HepG2 (cell line): ENCODE data around the gene SPHK1. TPM values are rescaled to one million over a fixed set of nuclear protein-coding genes. Genes with fewer than 3 reads are reported as not detected.

Experiments
- DR1 ChIP-seq: sonication (generic); formaldehyde crosslinking; IDR thresholded peaks from 2 replicates; pipeline ENCODE4 v1.8.0; 2021; ENCODE audit warnings: mild to moderate bottlenecking, missing genetic modification reagents, inconsistent platforms
- HNRNPUL1 ChIP-seq: fragments of 200-400 bp; formaldehyde crosslinking; IDR thresholded peaks from 2 replicates; pipeline ENCODE4 v1.6.1; 2017; ENCODE audit warnings: low read depth, mild to moderate bottlenecking, low read length, moderate library complexity
- KAT8 ChIP-seq: IDR thresholded peaks from 2 replicates; pipeline ENCODE4 v1.6.1; 2016; ENCODE audit warnings: missing genetic modification reagents, missing compliant biosample characterization
- MATR3 ChIP-seq: sonication (generic); formaldehyde crosslinking; IDR thresholded peaks from 2 replicates; pipeline ENCODE4 v1.4.0; 2020; ENCODE audit warnings: missing genetic modification reagents
- NFE2L2 ChIP-seq: fragments of 150-350 bp; IDR thresholded peaks from 2 replicates; pipeline ENCODE4 v1.6.1; 2014; ENCODE audit warnings: low read length
- PAX8 ChIP-seq: sonication (generic); formaldehyde crosslinking; IDR thresholded peaks from 2 replicates; pipeline ENCODE4 v1.8.0; 2022; ENCODE audit warnings: mild to moderate bottlenecking, missing genetic modification reagents, borderline replicate concordance
- SNAPC2 ChIP-seq: sonication (generic); formaldehyde crosslinking; IDR thresholded peaks from 2 replicates; pipeline ENCODE4 v1.8.1; 2022; ENCODE audit warnings: mild to moderate bottlenecking, missing genetic modification reagents
- ZEB1 ChIP-seq: IDR thresholded peaks from 2 replicates; pipeline ENCODE4 v1.6.1; 2012; ENCODE audit warnings: mild to moderate bottlenecking, low read depth, inconsistent platforms; ENCODE audit not compliant: insufficient replicate concordance
- ZFP36 ChIP-seq: fragments of 150-350 bp; IDR thresholded peaks from 2 replicates; pipeline ENCODE4 v1.6.1; 2018; ENCODE audit warnings: borderline replicate concordance, low read length, low read depth; ENCODE audit not compliant: partially characterized antibody
- ZNF205 ChIP-seq: IDR thresholded peaks from 2 replicates; pipeline ENCODE4 v1.6.1; 2018; ENCODE audit warnings: missing biosample characterization, missing genetic modification reagents
- ZNF616 ChIP-seq: sonication (generic); formaldehyde crosslinking; IDR thresholded peaks from 2 replicates; pipeline ENCODE4 v1.5.0; 2020; ENCODE audit warnings: low read depth, mild to moderate bottlenecking, missing genetic modification reagents
- polyA plus RNA-seq, 8 experiments: library from polyadenylated mRNA; depleted of rRNA in 3 of 8; stranded (reverse) in 7 of 8; unstranded in 1 of 8; fragments of >200 nt; fragmentation: Illumina TruSeq in 4 of 8; extraction: Trizol in 4 of 8; gene quantifications; 2 replicates each; pipeline versions ENCODE4 v1.2.1 to v1.2.3, GENCODE V29; 2011 to 2016; ENCODE audit warnings: low read depth in 4 of 8, missing spikeins in 1 of 8, mixed read lengths in 1 of 8; ENCODE audit not compliant: insufficient read depth in 1 of 8
- total RNA-seq, 5 experiments: library from RNA; depleted of rRNA; stranded (reverse); fragments of >200 nt; fragmentation: Illumina TruSeq; extraction: Trizol; gene quantifications; 2 replicates each; pipeline ENCODE4 v1.2.3, GENCODE V29; 2016; ENCODE audit warnings: low read depth in 1 of 5
- TF ChIP-seq, protein P1 (sequence below): sonication (generic); formaldehyde crosslinking; IDR thresholded peaks from 2 replicates; pipeline ENCODE4 v1.4.0; 2020; ENCODE audit warnings: mild to moderate bottlenecking, missing genetic modification reagents
- TF ChIP-seq, protein P2 (sequence below): sonication (generic); formaldehyde crosslinking; IDR thresholded peaks from 2 replicates; pipeline ENCODE4 v1.8.0; 2023; ENCODE audit warnings: mild to moderate bottlenecking, missing genetic modification reagents
- TF ChIP-seq, protein P3 (sequence below): sonication (generic); formaldehyde crosslinking; IDR thresholded peaks from 2 replicates; pipeline ENCODE4 v1.9.0; 2021; ENCODE audit warnings: mild to moderate bottlenecking, missing genetic modification reagents

SPHK1 gene
- total and polyA plus RNA-seq, 2 of the 13 experiments (the other 11 are each of a cell fraction or from before 2014, with no cell fraction given): 129 to 160 TPM

DNA sequence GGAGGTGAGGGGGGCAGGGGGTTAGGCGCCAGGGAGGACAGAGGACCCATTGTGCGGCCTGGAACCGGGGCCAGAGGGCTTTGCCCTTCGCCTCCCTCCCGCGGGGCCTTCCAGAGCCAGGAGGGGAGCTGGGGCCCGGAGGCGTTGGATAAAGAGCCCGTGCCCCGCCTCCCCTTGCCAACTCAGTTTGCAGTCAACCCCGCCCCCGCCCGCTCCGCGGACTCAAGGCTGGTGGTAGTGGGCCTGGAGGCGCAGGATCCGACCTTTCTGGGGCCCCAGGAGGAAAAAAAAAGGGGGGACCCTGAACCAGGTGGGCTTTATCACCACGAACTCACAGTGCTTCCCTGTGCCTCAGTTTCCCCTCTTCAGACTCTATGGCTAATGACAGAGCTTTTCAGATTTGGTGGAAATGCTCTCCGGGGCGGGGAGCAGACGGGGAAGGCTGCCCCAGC lies 2.0 kb upstream of the SPHK1 start (continued):
- TF ChIP-seq, protein P1, sequence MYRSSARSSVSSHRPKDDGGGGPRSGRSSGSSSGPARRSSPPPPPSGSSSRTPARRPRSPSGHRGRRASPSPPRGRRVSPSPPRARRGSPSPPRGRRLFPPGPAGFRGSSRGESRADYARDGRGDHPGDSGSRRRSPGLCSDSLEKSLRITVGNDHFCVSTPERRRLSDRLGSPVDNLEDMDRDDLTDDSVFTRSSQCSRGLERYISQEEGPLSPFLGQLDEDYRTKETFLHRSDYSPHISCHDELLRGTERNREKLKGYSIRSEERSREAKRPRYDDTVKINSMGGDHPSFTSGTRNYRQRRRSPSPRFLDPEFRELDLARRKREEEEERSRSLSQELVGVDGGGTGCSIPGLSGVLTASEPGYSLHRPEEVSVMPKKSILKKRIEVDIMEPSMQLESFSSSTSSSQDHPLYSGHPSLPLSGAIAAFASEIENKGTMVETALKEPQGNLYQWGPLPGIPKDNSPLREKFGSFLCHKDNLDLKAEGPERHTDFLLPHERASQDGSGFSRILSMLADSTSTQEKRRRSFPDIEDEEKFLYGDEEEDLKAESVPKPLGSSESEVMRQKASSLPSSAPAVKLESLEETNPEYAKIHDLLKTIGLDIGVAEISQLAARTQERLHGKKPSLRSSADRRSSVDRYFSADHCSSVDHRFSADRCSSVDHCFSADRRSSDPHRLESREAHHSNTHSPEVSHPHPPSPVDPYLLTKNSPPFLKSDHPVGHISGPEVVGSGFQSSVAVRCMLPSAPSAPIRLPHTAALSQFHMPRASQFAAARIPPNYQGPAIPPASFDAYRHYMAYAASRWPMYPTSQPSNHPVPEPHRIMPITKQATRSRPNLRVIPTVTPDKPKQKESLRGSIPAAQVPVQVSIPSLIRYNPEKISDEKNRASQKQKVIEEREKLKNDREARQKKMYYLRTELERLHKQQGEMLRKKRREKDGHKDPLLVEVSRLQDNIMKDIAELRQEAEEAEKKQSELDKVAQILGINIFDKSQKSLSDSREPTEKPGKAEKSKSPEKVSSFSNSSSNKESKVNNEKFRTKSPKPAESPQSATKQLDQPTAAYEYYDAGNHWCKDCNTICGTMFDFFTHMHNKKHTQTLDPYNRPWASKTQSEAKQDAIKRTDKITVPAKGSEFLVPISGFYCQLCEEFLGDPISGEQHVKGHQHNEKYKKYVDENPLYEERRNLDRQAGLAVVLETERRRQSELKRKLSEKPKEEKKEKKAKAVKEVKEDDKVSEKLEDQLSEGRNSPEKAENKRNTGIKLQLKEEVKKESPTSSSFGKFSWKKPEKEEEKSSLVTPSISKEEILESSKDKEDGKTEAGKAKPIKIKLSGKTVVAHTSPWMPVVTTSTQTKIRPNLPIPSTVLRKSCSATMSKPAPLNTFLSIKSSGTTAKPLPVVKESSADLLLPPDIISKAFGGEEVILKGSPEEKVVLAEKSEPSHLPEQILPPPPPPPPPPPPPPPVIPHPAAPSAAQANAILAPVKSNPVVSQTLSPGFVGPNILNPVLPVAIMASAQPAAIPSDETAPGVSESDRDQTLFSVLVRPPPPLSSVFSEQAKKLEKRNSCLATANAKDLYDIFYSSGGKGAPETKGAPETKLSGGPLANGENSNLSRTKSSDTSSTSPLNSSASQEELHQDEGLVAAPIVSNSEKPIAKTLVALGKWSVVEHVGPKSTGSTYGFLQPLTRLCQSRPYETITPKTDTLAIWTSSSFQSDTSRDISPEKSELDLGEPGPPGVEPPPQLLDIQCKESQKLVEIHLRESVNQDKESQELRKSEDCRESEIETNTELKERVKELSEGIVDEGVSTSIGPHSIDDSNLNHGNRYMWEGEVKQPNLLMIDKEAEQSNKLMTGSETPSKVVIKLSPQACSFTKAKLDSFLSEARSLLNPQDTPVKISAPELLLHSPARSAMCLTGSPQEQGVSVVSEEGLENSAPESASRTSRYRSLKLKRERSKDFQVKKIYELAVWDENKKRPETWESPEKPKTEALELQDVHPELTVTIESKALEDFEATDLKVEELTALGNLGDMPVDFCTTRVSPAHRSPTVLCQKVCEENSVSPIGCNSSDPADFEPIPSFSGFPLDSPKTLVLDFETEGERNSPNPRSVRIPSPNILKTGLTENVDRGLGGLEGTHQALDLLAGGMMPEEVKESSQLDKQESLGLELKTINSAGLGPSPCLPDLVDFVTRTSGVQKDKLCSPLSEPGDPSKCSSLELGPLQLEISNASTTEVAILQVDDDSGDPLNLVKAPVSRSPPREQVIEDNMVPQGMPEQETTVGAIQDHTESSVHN (CRISPR knock-in tag): no peak
- peak; percentile 49; the same call in 1 of the 2 replicates for TF ChIP-seq ZNF616
- TF ChIP-seq DR1 (CRISPR knock-in tag): peak; percentile 38; the same call in 1 of the 2 replicates
- no peak for TF ChIP-seq PAX8 (CRISPR knock-in tag)
- TF ChIP-seq ZEB1: peak; percentile 80
- TF ChIP-seq ZFP36: no peak
- no peak for TF ChIP-seq NFE2L2
- TF ChIP-seq HNRNPUL1: no peak
- TF ChIP-seq KAT8 (CRISPR knock-in tag): peak; percentile 81
- TF ChIP-seq, protein P2, sequence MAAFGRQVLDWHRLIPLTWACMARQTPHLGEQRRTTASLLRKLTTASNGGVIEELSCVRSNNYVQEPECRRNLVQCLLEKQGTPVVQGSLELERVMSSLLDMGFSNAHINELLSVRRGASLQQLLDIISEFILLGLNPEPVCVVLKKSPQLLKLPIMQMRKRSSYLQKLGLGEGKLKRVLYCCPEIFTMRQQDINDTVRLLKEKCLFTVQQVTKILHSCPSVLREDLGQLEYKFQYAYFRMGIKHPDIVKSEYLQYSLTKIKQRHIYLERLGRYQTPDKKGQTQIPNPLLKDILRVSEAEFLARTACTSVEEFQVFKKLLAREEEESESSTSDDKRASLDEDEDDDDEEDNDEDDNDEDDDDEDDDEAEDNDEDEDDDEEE (CRISPR knock-in tag): peak; percentile 94; the same call in 1 of the 2 replicates
- peak; percentile 77 for TF ChIP-seq SNAPC2 (CRISPR knock-in tag)
- TF ChIP-seq ZNF205 (CRISPR knock-in tag): no peak
- no peak for TF ChIP-seq MATR3 (CRISPR knock-in tag)
- TF ChIP-seq, protein P3, sequence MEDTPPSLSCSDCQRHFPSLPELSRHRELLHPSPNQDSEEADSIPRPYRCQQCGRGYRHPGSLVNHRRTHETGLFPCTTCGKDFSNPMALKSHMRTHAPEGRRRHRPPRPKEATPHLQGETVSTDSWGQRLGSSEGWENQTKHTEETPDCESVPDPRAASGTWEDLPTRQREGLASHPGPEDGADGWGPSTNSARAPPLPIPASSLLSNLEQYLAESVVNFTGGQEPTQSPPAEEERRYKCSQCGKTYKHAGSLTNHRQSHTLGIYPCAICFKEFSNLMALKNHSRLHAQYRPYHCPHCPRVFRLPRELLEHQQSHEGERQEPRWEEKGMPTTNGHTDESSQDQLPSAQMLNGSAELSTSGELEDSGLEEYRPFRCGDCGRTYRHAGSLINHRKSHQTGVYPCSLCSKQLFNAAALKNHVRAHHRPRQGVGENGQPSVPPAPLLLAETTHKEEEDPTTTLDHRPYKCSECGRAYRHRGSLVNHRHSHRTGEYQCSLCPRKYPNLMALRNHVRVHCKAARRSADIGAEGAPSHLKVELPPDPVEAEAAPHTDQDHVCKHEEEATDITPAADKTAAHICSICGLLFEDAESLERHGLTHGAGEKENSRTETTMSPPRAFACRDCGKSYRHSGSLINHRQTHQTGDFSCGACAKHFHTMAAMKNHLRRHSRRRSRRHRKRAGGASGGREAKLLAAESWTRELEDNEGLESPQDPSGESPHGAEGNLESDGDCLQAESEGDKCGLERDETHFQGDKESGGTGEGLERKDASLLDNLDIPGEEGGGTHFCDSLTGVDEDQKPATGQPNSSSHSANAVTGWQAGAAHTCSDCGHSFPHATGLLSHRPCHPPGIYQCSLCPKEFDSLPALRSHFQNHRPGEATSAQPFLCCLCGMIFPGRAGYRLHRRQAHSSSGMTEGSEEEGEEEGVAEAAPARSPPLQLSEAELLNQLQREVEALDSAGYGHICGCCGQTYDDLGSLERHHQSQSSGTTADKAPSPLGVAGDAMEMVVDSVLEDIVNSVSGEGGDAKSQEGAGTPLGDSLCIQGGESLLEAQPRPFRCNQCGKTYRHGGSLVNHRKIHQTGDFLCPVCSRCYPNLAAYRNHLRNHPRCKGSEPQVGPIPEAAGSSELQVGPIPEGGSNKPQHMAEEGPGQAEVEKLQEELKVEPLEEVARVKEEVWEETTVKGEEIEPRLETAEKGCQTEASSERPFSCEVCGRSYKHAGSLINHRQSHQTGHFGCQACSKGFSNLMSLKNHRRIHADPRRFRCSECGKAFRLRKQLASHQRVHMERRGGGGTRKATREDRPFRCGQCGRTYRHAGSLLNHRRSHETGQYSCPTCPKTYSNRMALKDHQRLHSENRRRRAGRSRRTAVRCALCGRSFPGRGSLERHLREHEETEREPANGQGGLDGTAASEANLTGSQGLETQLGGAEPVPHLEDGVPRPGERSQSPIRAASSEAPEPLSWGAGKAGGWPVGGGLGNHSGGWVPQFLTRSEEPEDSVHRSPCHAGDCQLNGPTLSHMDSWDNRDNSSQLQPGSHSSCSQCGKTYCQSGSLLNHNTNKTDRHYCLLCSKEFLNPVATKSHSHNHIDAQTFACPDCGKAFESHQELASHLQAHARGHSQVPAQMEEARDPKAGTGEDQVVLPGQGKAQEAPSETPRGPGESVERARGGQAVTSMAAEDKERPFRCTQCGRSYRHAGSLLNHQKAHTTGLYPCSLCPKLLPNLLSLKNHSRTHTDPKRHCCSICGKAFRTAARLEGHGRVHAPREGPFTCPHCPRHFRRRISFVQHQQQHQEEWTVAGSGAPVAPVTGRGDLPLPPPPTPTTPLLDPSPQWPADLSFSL (CRISPR knock-in tag): peak; percentile 59; the same call in 1 of the 2 replicates
